ENCODE results near the gene KIF18B.

- TF ChIP-seq CTCF (IDR thresholded peaks at IDR 0.05) (no peak), POLR2A (IDR thresholded peaks at IDR 0.05) (no peak)
Measured at GRCh38 chr17:44981221-44981968, 33.8 kb upstream of the KIF18B start.
